Limb (tissue), 2 donors: ENCODE measurements around the gene NETO2.
"Not testable (repeated sequence)": the region's sequence is repeated elsewhere in the genome, so short reads cannot be mapped to it uniquely, and the experiment has no call there.

Experiments used
- DNase-seq, 2 donors: peaks; one replicate each; pipeline ENCODE4 v3.0.0-alpha.2; 2016; ENCODE audit errors: extremely low spot score in 2 of 2

The NETO2 gene, protein sequence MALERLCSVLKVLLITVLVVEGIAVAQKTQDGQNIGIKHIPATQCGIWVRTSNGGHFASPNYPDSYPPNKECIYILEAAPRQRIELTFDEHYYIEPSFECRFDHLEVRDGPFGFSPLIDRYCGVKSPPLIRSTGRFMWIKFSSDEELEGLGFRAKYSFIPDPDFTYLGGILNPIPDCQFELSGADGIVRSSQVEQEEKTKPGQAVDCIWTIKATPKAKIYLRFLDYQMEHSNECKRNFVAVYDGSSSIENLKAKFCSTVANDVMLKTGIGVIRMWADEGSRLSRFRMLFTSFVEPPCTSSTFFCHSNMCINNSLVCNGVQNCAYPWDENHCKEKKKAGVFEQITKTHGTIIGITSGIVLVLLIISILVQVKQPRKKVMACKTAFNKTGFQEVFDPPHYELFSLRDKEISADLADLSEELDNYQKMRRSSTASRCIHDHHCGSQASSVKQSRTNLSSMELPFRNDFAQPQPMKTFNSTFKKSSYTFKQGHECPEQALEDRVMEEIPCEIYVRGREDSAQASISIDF

GRCh38 chr16:47143677-47144558, at the start of gene NETO2:
Gene NETO2 (minus strand): TSS chr16:47143945. CDS start chr16:47143612, 333 bp downstream.
- peak; percentile 57 to 83 for DNase-seq

DNA sequence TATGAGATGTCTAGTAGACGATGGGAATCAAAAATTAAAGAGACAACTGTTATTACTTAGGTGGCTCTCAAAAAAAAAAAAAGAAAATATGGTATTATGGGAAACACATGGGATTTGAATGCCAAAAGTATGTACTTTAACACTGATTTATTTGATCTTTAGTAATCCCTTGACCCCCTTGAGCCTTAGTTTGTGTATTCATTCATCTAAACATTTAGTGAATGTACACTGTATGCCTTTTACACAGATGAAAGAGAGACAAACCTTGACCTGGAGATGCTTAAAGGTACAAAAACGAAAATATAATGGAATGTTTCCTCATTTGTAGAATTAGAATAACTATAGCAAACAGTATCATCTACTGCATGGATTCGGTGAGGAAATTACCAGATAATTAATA, 38.6 kb upstream of the NETO2 start:
- no peak for DNase-seq

DNA sequence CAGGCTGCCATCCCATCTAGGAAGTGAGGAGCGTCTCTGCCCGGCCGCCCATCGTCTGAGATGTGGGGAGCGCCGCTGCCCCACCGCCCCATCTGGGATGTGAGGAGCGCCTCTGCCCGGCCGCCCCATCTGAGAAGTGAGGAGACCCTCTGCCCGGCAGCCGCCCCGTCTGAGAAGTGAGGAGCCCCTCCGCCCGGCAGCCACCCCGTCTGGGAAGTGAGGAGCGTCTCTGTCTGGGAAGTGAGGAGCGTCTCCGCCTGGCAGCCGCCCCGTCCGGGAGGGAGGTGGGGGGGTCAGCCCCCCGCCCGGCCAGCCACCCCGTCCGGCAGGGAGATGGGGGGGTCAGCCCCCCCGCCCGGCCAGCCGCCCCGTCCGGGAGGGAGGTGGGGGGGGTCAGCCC, 37.3 kb upstream of the NETO2 start:
- not testable (repeated sequence) for DNase-seq

- no peak for DNase-seq
Observed at GRCh38 chr16:47180073-47180472, 36.3 kb upstream of the NETO2 start.

GRCh38 chr16:47175152-47175551, 31.4 kb upstream of the NETO2 start:
- DNase-seq: no peak

DNA sequence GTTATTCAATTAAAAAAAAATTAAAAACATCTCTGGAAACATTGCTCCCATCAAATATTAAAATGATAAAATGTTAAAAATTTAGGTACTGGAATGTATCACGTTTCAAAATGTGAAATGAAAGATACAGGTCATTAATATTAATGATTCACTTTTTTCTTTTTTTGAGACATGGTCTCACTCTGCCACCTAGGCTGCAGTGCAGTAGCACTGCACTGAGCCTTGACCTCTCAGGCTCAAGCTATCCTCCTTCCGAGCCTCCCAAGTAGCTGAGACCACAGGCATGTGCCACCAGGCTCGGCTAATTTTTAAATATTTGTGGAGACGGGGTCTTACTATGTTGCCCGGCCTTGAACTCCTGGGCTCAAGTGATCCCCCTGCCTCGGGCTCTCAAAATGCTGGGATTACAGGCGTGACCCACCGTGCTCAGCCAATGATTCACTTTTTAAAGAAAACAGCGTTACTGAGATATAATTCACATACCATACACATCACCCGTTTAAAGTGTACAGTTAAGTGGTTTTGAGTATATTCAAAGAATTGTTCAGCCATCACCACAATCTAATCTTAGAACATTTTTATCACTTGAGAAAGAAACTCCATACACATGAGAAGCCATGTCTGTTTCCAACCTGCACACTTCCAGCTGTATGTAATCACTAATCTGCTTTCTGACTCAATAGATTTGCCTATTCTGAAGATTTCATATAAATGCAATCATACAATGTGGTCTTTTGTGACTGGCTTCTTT, 19.1 kb upstream of the NETO2 start:
- no peak for DNase-seq

GRCh38 chr16:47161464-47161863, 17.7 kb upstream of the NETO2 start:
- no peak for DNase-seq

- DNase-seq: no peak
Observed at GRCh38 chr16:47160422-47160821, 16.7 kb upstream of the NETO2 start.

DNA sequence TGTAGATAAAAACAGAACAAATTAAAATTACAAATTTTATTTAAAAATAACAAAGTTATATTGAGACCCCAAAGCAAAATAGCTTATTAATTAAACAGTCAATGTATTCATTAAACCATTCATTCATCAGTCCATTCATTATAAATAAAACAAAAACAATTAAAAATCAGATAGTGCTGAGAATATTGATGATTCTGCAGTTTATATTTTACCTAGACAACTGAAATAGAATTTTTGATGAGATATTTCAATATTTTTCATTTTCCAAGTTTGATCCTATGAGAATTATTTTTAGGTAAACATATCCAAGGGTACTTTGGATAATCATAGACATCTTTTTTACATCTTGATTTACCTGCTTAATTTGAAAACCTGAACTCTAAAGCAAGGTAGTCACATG, 15.2 kb upstream of the NETO2 start:
- no peak for DNase-seq

DNA sequence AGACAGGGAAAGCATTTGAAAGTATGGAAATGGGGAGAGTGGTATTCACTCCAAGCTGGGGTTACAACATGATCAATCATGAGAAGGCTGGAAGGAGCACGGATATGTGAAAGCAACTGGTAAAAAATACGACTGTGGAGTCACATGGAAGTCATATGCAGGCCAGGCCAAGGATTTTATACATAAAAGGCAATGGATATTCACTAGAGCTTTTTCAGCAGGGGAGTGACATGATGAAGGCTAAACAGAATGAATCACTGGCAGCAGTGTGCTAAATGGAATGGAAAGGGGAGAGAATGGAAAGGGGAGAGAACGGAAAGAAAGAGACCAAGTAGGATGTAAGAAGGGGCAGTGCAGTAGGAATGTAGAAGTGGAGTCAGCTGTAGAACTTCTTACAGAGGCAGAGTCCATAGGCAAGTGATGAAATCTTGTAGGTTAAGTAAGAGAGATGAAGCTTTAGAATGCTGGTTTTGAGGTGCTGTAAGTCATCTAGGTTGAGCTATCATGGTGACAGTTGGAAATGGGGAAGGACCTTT, 13.0 kb upstream of the NETO2 start:
- DNase-seq: no peak

- DNase-seq: not testable (repeated sequence)
Observed at GRCh38 chr16:47152501-47152900, 8.8 kb upstream of the NETO2 start.

- no peak for DNase-seq
Observed at GRCh38 chr16:47150067-47150466, 6.3 kb upstream of the NETO2 start.

DNA sequence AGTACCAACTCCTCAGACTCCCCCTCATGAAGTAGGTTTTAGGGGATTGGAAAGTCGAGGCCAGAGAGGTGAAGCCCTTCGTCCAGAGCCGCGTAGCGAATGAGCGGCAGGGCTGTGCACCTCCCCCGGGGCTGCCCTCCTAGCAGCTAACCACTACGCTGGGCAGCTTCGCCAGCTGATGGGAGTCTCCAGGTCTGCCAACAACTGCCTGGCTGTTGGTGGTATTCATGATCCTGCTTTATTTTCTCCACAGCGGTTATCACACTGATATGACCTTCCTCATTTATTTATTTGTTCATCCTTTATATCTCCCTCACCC, 773 bp upstream of the NETO2 start:
- no peak for DNase-seq

- peak; percentile 30 to 81 for DNase-seq
Observed at GRCh38 chr16:47142821-47143676, 696 bp downstream of the NETO2 start.

DNA sequence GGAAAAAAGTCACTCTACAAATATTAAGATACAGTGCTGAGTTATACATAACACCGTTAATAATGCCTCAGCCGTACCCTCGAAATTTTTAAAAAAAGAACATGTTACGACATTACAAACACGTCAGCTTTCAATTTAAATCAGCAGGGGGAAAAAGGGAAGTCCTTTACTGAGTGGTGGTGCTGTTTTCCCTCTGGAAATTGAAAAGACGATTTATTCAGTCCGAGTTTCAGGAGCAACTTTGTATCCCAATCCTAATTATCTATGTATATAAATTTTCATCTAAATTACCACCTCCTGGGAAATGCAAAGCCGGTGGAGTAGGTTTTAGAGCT, 1.3 kb downstream of the NETO2 start:
- no peak for DNase-seq

- DNase-seq: peak; percentile 85 to 90
Observed at GRCh38 chr16:47141773-47142485, 1.8 kb downstream of the NETO2 start.

GRCh38 chr16:47140686-47141085, 3.1 kb downstream of the NETO2 start:
- DNase-seq: no peak

GRCh38 chr16:47139561-47140185, 4.1 kb downstream of the NETO2 start:
- no peak for DNase-seq

GRCh38 chr16:47137925-47138324, 5.8 kb downstream of the NETO2 start:
- not testable (repeated sequence) for DNase-seq
